NCI-H460 (cell line): ENCODE measurements around the gene DPYD. TPM values are rescaled to one million over a fixed set of nuclear protein-coding genes. Genes with fewer than 3 reads are reported as not detected.

Experiments used
- DNase-seq: peaks from one replicate; pipeline ENCODE4 v3.0.0-alpha.2; 2016; ENCODE audit warnings: low read depth; ENCODE audit errors: extremely low read depth
- total RNA-seq: library from RNA; depleted of rRNA; stranded (reverse); fragments of >200 nt; shearing (Covaris generic); gene quantifications from 2 replicates; pipeline ENCODE4 v1.2.3, GENCODE V29; 2014

The DPYD gene
- total RNA-seq, 1 experiment from 2014 or later: 7.9 TPM

DNA sequence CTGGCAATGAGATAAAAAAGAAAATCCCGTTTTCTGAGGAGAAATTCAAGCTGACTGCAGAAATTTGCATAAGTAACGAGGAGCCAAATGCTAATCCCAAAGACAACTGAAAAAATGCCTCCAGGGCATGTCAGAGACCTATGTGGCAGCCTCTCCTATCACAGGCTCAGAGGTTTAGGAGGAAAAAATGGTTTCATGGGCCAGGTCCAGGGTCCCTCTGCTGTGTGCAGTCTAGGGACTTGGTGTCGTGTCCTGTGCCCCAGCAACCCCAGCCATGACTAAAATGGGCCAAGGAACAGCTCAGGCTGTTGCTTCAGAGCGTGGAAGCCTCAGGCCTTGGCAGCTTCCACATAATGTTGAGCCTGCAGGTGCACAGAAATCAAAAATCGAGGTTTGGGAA, 456.5 kb downstream of the DPYD start:
- DNase-seq: no peak

GRCh38 chr1:97461782-97462181, 459.1 kb downstream of the DPYD start:
- DNase-seq: no peak

GRCh38 chr1:97457446-97458089, 463.3 kb downstream of the DPYD start:
- no peak for DNase-seq

DNA sequence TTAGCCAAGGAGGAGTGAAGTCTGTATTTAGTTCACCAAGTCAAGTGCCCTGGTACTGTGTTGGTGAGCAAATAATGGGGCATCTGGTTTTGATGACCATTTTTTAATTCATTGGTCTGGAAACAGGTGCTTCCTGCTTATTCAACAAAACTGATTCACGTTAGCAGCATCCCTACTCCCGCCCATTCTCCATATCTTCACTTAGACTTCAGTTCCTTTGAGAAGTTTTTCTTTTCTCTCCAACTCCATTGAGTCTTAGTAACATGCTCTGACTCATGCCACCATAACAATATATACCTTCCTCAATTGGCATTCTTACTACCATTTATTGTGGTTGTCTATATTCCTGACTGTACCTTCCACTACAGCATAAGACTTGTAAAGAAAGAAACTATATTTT, 468.9 kb downstream of the DPYD start:
- DNase-seq: no peak

- DNase-seq: no peak
Measured at GRCh38 chr1:97451046-97451826, 469.6 kb downstream of the DPYD start.

GRCh38 chr1:97441966-97442365, 478.9 kb downstream of the DPYD start:
- no peak for DNase-seq

- no peak for DNase-seq
Measured at GRCh38 chr1:97433824-97434177, 487.0 kb downstream of the DPYD start.

DNA sequence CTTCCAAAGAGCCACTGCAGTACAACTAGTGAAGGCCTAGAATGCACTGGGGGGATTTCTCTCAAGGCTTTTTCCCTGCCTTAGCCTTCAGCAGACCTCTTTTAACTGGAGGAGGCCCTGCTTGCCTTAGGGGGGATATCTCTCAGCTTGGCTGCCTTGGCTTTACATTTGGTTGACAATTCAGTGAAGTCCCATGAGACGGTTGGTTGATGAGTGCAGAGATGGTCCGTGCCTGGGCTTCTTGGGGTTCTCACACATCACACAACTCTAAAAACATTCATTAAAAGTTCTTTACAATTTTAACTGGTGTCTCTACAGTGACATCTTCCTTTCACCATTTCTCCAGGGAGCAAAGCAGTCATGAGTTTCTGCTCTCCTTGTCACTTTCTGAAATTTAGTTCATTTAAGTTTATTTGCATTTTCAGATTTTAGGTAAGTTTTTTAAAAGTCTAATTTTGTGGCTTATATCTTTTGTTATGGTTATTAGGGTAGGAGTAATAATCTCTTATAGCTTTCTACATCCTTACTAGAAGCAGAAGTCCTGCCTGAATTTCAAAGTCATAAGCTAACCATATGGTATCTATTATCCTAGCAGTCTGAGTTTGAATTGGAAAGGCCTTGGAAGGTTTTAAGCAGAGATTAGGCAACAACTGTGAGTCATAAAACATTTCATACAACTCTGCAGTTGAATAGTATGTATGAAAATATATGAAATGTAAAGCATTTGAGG, 487.6 kb downstream of the DPYD start:
- DNase-seq: no peak

DNA sequence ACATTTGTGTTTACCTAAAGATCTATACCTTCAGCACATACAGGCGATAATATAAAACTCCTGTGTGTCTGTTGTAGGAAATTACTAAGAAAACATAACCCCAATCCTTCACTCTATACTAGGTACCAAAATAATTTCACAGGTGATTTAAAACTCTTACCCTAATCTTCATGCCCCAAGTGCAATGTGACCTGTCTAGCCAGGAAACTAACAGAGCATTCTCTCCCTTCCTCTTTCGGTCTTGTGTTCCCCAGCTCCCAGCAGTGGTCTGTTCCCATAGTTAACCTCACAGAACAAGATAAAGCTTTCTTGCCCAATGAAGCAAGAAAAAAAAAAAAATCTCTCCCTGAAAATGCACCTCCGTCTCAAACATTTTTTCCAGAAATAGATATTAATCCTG, 493.5 kb downstream of the DPYD start:
- no peak for DNase-seq

DNA sequence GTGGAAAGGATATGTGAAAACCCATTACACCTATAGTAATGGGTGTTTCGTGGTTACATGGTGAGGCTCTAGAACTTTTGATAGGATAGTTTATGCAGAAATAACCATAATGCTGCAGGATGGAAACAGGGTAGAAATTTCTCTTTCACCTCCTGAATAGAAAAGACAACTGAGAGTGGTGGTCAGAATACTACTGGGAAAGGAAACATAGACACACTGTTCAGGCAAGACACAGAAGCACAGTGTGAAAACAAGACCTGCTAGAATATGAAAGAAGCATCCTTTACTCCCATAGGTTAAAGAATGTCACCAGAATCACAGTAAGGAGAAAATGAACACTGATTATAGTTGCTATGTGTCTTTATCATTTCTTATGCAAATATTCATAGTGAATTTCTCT, 496.6 kb downstream of the DPYD start:
- DNase-seq: no peak

- no peak for DNase-seq
Measured at GRCh38 chr1:97423403-97423802, 497.4 kb downstream of the DPYD start.

DNA sequence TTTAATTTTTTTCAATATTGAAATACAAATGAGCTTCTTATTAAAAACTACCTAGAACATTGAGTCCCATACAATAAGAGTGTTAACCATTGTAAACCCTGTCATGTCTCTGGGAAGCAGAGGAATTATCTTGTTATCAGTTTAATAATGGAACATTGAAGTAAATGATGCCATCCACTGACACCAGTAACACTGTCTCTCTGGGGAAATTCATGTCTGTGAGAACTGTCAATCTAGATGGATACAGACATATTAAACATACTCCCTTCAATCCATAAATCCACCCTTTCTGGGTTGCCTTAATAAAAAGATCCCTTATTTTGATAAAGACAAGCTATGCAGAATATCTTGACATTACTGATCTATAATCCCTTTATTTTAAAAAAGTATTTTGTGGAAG, 503.2 kb downstream of the DPYD start:
- no peak for DNase-seq

DNA sequence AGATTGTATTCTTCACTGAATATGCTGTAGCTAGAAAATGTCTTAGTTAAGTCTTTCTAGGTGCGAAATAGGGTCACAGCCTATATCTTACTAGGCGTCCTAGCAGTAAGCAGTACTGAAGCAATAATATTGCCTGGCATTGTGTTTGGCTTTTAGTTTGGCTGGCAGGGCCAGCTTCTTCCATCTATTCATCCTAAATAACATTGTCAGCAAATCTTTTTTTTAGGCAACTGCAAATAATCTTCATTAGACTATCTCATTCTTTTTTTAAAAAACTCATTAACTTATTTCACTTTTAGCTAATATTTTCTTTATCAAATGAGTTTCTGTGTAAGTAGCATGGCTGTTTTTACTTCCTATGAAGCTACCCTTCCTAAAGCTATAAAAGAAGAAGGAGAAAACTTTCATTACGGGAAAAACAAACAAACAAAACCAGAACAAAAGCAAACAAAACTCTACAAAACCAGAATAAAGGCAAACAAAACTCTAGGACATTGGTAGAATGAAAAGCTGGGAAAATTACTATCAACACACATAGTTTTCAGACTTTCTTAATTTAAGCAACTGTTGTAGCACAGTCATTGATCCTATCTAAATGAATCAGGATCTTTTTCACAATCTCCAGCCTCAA, 506.0 kb downstream of the DPYD start:
- DNase-seq: no peak

GRCh38 chr1:97412737-97413136, 508.1 kb downstream of the DPYD start:
- DNase-seq: no peak

DNA sequence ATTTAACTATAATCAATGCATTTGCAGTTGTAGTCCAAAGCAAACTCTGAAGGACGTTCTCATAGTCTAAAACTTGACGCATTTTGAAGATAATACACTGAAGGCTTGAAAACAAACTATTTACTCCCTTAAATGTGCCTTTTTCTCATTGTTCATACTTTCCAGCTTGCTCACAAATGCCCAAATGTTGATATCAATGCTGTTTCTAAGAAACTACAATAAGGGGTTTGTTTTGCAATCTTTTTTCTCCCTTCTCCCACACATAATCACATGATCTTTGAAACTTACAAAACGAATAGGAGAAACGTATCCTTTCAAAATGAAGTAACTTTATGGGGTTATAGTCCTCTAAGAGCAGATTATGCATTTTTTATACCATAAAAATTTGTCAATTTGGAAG, 508.7 kb downstream of the DPYD start:
- DNase-seq: no peak

DNA sequence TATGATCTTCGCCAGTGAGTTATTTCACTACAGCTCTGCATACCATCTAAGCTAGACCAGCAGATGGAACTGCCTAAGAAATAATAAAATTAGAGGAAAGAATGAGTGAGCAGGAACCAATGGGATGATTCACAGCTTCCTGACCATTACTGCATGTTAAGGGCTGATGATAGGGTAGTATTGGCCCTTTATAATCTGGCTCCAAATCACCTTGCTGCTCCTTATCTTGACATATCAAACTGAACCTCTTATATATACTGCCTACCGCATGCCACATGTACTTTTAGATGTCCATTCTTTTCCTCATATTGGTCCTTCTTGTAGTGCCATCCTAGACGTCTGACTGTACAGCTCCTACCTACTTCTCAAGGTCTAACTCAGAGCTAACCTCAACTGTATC, 524.4 kb downstream of the DPYD start:
- no peak for DNase-seq

- no peak for DNase-seq
Measured at GRCh38 chr1:97392701-97393100, 528.1 kb downstream of the DPYD start.

DNA sequence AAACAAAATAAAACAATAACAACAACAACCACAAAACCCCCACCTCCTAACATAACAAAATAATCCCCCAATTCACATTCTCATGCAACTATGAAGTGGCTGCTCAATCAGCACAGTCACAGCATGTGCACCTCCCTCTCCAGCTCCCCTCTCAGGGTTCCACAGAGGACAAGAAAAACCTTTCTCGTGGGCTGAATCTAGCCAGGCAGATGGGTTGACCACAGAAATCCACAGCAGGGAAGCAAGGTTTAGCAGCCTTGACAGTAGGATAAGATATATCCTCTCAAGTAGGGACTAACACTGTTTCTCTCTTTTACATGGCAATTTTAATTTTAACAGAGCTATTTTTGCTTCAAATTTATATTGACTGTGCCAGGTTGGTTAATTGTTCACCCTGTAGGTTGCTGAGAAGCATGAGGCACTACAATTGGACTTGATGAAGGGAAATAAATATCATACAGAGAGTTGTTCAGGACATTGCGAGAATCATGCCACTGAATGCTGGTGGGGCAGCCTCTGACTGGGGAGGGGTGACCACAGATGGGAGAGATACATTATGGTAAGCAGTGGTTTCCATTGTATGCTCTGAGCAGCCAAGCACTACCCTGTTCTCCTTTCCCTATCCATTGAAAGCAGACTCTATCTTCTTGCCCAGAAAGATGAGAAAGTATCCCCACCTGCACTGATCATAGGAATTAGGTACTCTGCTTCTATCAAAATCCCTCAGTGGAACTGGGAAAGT, 535.1 kb downstream of the DPYD start:
- DNase-seq: no peak

- no peak for DNase-seq
Measured at GRCh38 chr1:97384294-97384968, 536.4 kb downstream of the DPYD start.

DNA sequence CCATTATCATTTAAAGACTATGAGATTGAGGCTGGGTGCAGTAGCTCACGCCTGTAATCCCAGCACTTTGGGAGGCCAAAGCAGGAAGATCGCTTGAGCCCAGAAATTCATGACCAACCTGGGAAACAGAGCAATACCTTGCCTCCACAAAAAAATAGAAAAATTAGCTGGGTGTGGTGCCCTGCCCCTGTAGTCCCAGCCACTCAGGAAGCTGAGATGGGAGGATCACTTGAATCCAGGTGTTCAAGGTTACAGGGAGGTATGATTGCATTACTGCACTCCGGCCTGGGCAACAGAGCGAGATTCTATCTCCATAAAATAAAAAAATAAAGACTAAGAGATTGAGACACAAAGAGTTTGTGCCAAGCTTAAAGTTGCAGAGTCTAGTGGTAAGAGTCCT, 537.0 kb downstream of the DPYD start:
- no peak for DNase-seq
